CD4-positive, alpha-beta T cell treated with Interleukin-12 subunit alpha and Interleukin-12 subunit beta, for 1 hour (primary cell): ENCODE data around the gene KRTAP12-3.

Experiments
- DNase-seq: peaks from one replicate; pipeline ENCODE4 v3.0.0-alpha.2; 2020

Gene KRTAP12-3

GRCh38 chr21:44703731-44704635, 46.3 kb downstream of the KRTAP12-3 start:
- DNase-seq, result no peak

GRCh38 chr21:44704636-44705001, 46.9 kb downstream of the KRTAP12-3 start:
- no peak for DNase-seq

GRCh38 chr21:44706026-44706705, 48.4 kb downstream of the KRTAP12-3 start:
- no peak for DNase-seq

DNA sequence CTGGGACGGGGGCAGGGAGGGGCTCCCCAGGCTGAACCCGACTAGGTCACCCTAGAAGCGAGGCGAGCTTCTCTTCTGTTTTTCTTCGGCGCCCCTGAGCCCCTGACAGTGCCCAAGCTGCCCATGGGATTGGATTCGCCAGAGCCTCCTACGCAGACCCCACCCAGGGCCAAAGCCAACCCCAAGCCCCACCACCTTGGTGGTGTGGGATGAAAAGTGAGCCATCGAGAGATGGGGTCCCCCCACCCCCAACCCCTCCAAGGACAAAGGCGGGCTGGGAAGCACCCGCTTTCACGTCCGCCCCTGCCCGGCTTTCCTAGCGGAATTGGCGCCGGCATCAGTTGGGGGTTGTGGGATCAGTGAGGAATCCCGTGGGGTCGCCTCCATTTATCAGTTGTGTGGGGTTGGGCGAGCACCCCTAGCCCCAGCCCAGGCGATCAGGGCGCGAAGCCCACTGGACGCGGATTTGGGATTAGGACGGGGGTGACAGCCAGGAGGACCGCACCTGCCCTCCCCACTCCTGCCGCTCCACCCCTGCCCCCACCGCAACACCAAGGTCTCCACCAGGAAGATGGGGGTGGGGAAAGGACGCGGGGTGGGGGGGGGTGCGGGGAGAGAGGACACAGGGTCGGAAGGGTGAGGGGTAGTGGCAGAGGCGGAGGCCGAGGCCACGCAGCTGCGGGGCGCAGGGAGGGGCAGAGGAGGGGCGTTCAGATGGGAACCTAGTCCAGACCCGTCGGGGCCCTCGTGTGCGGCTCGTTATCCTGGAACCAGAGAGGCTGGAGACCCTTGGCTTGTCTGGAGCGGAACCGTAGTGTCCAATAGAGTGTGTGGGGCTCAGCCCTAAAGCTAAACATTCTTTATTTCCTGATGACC, 49.2 kb downstream of the KRTAP12-3 start:
- DNase-seq, result no peak
